COR-L47 (cell line): ENCODE data around the gene RHD.
A peak's percentile ranks its signal among the peaks of the same experiment; 100 is the strongest.
"Not testable (repeated sequence)": the region's sequence is repeated elsewhere in the genome, so short reads cannot be mapped to it uniquely, and the experiment has no call there.

Experiments used
- DNase-seq: peaks from one replicate; lab custom pipeline; 2025; lab: John Stamatoyannopoulos, UW

RHD gene

DNA sequence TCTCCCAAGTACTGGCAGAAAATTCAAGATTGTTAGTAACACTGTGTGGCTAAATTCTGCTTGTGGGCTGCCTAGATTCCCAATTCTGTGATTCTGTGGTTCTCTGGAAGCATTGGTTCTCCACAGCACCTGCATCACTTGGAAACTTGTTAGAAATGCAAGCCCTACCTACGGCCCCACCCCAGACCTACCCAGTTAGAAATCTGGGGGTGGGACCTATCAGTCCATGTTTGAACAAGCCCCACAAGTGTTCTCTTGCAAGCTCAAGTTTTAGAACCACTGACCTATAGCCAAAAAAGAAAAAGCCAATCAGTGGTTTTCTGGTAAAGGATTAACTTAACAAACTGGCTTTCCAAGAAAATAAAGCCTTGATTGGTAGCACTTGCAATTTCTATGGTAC is 35.9 kb downstream of the RHD start:
- not testable (repeated sequence) for DNase-seq

DNA sequence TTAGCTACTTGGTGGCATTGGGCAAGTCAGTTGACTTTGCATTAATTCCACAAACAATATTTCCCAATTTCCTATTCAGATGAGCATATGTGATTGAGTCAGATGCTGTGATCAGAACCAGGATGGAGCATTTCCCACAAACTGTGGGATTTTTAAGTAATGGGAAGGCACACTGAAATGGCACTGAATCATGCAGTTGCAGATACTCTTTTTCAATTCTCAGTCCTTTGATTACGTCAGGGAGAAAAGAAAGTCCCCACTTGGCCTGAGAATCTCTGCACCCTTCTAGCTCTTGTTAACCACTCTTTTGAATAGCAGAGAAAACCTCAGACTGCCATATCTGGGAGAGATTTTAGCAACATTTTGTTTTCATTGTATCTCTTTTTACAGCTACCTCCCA is 36.8 kb downstream of the RHD start:
- DNase-seq: not testable (repeated sequence)

DNA sequence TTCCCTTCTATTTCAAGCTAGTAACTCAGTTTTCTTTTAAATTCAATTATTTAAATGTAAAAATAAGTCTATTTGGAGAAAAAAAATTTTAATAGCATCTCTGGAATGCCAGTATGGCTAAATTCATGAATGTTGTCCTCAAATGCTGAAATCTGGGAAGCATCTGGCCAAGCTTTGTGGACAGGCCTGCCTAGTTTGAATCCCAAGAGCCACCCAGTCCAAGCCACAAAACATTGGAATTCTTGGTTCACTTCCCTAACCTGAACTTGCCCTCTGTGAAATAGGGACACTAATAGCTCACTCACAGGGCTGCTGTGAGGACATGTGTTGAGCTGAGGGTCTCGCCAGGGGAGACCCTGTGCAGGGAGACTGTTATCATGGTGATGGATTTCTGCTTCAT is 37.2 kb downstream of the RHD start:
- DNase-seq: not testable (repeated sequence)

DNA sequence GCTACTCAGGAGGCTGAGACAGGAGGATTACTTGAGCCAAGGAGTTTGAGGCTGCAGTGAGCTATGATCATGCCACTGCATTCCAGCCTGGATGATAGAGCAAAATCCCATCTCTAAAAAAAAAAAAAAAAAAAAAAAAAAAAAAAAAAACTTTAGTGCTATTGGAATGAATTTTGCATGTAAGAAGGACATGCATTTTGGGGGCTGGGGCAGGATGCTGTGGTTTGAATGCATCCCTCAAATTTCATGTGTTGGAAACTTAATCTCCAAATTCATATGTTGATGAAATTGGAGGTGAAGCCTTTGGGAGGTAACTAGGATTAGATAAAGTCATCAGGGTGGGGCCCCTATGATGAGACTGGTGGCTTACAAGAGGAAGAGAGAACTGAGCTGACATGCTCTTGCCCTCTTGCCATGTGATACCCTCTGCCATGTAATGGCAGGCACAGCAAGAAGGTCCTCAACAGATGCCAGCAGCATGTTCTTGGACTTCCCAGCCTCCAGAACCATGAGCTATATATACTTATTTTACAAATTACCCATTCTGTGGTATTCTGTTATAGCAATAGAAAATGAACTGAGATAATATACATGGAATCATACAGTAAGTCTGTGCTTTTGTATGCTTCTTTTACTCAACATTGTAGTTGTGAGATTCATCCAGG is 40.6 kb downstream of the RHD start:
- DNase-seq: not testable (repeated sequence)

DNA sequence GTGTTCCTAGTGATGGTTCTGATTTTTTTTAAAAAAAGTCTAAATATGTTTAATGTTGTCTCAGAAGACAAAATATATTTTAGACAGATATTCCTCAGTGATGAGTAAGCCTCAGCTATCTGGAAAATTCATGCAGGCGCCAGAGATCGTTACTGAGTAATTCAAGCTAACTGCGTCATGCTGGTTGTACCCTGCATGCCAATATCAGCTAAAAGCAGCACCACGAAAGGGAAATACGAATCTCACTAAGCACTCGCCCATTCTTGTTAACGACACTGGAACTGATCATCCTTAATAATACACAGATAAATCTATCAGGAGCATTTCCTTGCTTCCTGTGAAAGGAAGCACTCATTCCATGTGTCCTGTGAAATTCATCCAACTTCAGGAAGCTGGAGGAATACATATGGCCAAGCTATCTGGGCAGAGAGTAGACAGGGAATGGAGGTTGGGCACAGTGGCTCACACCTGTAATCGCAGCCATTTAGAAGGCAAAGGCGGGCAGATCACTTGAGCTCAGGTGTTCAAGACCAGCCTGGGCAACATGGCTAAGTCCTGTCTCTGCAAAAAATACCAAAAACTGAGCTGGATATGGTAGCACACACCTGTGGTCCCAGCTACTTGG is 48.1 kb downstream of the RHD start:
- not testable (repeated sequence) for DNase-seq

DNA sequence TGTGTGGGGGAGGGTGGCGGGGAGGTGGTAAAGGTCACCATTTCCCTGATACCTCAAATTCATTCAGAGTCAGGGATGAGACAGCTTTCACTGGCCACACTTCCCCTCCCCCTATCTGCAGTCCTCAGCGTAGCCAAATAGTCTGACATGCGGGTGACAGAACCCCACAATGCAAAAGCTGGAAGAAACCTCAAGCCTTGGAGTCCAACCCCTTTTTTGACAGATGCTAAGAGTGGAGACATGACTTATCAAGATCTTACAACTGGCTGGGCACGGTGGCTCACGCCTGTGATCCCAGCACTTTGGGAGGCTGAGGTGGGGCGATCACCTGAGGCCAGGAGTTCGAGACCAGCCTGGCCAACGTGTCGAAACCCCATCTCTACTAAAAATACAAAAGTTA is 49.8 kb downstream of the RHD start:
- DNase-seq: not testable (repeated sequence)

DNA sequence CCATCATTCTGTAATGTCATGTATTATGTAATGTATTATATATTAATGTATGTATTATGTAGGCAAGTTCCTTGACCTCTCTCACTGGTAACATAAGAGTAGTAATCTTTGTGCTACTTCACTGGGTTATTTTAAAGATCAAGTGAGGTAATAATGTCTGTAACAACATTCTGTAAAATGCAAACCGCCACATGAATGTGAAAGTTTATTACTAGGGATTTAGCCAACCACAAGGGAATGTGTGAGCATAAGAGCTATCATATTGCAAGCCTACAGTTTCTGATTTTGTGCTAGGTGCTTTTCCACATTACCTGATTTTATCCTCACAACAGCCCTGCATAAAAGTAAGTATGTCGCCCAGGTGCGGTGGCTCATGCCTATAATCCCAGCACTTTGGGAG is 52.1 kb downstream of the RHD start:
- DNase-seq: not testable (repeated sequence)

DNA sequence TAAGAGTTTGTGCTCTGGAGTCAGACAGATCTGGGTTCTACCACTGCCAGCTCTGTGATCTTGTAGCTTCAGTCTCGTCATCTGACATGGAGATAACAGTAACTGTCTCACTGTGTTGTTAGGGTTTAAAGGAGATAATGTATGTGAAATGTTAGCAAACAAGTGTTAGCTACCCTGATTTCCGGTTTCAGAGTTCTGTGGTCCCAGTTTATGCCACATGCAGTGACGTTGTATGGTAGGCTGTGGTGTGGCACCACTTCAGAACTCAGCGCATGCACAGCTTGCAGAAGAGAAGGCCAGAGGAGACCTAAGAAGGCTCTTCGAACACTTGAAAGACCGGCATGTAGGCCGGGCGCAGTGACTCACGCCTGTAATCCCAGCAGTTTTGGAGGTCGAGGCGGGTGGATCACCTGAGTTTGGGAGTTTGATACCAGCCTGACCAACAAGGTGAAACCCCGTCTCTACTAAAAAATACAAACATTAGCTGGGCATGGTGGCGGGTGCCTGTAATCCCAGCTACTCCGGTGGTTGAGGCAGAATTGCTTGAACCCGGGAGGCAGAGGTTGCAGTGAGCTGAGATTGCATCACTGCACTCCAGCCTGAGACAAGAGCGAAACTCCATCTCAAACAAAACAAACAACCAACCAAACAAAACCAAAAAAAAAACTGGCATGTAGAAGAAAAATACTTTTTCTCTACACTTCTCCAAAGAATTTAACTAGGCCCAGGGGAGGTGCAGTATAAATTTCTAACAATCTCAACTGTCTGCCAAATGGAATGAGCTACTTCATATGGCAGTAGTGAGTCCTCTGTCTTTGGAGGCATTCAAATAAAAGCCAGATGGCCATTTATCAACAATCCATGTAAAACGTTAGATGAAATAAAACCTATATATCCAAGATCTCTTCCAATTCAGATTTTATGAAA is 55.8 kb downstream of the RHD start:
- not testable (repeated sequence) for DNase-seq

DNA sequence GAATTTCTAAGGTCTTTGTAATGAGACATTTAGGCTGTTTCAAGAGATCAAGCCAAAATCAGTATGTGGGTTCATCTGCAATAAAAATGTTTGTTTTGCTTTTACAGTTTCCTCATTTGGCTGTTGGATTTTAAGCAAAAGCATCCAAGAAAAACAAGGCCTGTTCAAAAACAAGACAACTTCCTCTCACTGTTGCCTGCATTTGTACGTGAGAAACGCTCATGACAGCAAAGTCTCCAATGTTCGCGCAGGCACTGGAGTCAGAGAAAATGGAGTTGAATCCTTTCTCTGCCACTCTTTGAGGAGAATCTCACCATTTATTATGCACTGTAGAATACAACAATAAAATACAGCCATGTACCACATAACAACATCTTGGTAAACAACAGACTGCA is 56.5 kb downstream of the RHD start:
- not testable (repeated sequence) for DNase-seq

DNA sequence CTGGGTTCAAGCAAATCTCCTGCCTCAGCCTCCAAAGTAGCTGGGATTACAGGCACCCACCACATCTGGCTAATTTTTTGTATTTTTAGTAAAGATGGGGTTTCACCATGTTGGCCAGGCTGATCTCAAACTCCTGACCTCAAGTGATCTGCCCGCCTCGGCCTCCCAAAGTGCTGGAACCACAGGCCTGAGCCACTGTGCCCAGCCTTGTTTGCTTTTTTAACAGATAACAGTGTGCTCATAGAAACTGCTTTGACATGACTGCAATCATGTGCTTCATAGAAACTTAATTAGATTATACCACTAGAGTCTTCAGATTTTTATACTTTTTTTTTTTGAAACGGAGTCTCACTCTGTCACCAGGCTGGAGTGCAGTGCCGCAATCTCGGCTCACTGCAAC is 57.0 kb downstream of the RHD start:
- not testable (repeated sequence) for DNase-seq

DNA sequence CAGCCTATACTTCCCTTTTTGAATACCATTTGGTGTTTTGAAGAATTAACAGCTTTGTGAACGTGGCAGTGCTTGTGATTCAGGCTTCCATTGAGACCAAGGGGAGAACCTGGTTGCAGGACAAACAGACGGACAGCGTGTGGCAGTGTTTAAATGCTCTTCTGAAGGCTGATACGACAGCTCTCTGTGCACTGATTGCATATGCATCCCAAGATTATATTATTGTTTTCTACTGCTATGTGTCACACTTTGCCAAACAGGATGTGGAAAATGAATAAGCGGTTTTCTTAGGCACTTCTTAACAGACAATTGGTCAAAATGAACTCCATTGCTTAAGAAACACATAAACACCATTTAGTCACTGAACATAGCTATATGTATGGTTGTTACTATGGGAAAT is 57.6 kb downstream of the RHD start:
- DNase-seq: not testable (repeated sequence)

DNA sequence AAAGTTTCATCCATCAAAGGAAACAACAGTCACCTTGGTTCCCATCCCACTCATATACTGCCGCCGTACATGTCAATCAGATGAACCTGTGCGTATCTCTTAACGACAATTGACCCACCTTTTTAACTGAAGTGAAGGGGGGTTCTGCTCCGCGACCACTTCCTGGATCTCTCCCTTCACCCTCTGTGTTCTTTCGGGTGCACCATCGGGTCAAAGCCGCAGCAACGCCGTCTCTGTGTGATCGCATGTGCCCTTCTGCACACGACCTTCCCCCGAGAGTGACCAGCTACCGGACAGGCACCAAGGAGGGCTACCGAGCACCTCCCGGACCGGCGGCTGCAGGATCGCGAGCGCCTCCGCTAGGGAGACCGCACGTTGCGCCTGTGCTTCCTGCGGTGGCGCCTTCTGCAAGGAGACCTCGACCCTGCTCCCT is 64.6 kb downstream of the RHD start:
- DNase-seq: not testable (repeated sequence)

DNA sequence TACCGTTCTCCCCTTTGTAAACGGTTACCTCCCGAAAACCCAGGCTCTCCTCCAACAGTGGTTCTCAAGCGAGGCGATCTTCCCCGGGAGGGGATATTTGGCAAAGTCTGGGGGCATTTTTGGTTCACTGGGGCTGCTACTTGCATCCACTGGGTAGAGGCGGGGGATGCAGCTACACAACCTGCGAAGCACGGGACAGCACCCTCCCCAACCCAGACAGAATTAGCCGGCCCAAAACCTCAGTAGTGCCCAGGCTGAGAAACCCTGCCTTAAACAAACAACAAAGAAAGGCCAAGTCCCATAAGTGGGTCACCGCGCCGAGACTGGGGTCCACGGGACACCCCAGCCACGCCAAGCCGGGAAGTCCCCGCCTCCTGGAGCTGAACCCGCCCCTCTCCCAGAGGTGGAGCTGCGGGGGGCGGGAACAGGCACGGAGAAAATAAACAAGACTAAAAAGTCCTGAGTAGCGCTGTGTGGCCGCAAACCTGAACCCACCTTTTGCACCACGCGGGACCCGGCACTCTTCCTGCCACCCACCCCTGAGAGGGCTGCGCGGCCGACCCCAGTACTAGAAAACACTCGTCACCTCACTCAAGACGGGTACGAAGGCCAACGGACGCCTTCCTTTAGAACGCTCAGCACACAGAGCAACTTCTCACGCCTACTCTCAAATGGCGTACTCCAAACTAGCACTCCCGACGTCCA is 65.3 kb downstream of the RHD start:
- not testable (repeated sequence) for DNase-seq

DNA sequence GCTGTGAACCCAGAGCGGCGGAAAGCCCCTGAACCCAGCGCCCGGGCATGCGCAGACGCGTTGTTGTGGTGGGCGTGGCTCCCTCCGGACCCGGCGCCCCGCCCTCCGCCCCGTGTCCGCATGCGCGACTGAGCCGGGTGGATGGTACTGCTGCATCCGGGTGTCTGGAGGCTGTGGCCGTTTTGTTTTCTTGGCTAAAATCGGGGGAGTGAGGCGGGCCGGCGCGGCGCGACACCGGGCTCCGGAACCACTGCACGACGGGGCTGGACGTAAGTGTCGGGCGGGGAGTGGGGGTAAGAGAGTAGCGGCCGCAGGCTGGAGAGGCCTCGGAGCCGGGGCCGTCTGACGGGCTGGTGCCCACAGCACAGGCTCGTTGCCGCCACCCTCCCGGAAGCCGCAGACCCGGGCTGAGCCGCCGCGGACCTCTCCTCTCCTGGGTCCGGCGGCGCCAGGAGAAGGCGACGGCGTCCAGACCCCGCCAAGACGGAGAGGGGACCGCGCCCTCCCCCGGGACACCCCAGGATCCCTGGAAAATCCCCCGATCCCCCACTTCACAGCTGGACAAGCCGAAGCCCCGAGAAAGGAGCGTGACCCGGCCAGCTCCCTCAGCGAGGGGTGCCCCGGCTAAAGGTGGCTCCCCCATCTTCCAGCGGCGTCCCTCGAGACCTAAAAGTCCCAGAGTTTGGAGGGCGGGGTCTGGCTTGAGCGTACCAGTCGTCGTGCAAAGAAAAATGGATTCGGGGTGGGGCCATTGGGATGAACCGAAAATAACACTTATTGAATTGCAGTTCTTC is 66.1 kb downstream of the RHD start, which contains the start of gene TMEM50A:
TSS of gene TMEM50A (plus strand) at position 147 of the 794 bp plus-strand sequence. CDS start 2,153 bp downstream, outside the sequence.
- peak; percentile 73 for DNase-seq

DNA sequence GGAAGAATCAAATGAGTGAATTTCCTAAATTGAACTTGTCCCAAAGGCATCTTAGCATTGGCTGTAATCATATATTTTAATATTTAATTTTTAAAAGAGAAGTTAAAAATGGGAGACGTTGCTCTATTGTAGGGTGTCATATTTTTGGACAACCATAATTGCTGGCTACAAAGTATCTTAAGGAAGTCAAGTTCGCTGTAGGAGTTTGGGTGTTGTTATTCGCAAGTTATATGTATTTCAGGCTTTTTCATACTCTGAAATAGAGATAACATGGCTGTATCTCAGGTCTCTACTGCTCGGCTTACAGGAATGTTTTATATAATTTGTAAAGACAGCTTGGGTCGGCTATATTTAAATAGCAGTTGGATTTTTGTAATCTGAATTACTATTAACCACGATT is 66.7 kb downstream of the RHD start:
- DNase-seq: no peak

DNA sequence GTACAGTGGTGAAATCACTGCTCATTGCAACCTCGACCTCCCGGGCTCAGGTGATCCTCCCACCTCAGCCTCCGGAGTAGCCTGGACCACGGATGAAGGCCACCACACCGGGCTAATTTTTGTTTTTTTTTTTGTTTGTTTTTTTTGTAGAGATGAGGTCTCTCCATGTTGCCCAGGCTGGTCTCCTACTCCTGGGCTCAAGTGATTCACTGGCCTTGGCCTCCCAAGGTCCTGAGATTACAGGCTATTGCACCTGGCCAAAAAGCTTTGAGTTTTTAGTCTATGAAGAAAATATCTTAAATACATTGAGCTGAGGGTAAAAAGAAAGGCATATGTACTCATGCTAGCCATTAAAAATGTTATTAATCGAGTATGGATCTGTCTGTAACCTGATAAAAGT is 69.4 kb downstream of the RHD start:
- DNase-seq: no peak

DNA sequence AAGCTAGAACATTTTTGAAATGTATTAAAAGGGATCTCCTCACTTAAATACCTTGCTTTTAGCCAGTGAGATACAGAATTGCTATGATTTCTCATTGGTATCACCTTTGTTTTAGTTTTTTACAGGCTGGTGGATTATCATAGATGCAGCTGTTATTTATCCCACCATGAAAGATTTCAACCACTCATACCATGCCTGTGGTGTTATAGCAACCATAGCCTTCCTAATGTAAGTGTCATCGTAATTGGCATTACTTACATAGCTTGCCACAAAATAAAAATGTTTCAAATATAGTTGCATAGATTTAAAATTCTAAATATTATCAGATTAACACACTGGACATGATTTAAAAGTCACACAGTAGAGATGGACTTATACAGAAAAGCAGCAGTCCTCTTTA is 70.5 kb downstream of the RHD start:
- no peak for DNase-seq

DNA sequence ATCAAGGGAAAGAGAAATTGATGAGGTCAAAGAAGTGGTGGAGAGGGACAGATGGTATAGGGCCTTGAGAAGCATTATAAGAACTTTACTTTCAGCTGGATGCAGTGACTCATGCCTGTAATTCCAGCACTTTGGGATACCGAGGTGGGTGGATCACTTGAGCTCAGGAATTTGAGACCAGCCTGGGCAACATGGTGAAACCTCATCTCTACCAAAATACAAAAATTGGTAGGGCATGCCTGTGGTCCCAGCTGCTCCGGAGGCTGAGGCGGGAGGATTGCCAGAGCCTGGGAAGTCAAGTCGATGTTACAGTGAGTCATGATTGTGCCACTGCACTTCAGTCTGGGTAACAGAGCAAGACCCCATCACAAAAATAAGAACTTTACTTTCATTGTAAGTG is 71.6 kb downstream of the RHD start:
- no peak for DNase-seq

DNA sequence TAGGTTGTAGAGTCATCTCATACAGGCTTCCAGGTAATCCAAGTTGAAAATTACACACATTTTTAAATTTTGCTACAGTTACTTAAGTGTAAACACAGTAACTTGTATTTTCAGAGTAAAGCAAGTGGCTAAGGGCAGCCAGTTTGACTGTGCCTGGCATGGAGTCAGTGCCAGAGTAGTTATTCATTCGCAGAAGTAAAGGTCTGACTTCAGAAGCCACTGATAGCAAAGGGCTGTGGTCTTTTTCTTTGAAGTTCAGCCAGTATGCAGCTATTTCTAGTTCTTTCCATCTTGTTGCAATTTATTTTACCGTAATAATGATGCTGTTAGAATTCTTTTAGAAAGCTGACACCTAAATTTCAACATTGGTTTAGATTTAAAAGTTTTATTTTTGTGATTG is 75.2 kb downstream of the RHD start:
- DNase-seq: no peak

DNA sequence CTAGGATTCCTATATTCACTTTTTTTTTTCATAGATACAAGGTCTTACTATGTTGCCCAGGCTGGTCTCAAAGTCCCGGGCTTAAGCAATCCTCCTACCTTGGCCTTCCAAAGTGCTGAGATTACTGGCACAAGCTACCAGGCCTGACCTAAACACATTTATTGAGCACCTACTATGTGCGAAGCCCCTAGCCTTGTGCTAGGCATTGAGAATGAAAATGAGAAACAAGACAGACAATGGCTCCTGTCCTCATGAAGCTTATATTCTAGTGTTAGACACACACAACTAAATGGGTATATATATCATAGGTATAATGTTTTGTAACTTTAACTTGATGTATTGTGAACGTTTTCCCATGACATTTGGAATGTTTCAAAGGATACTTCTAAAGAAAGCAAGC is 77.3 kb downstream of the RHD start:
- no peak for DNase-seq

DNA sequence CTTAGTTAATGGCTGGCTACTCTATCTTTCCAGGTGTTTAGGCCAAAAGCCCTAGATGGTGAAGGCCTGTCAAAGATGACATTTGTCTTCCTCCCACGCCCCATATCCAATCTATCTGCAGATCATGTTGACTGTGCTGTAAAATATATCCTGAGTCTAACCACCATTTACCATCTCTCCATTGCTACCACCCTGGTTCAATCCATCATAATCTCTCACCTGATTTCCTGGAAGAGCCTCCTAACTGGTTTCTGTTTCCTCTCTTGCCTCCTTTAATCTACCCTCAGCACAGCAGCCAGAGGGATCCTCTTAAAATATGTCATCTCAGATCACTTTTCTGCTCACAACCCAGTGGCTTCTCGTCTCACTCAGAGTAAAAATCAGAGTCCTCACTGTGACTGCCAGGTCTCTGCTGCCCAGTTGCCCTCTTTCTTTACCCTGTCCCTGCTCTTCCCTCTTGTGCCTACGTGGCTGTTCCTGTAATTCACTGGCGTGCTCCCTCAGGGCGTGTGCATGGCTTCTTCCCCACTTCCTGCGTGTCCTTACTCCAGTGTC is 83.6 kb downstream of the RHD start:
- DNase-seq: no peak
